Fibroblast of lung (primary cell): ENCODE results near the gene PMFBP1. TPM values are rescaled to one million over a fixed set of nuclear protein-coding genes. Genes with fewer than 3 reads are reported as not detected.

Source experiments
- DNase-seq, 2 donors: peaks; one replicate each; pipeline versions ENCODE4 v3.0.0 to v3.0.0-alpha.2; 2010; ENCODE audit warnings: low read depth in 2 of 2
- H2AFZ ChIP-seq: 2 replicates; pipeline ENCODE4 v1.5.1; 2012; ENCODE audit warnings: low read length, control low read depth, inconsistent platforms
- H3K27ac ChIP-seq: 2 replicates; pipeline ENCODE4 v1.5.1; 2011; ENCODE audit warnings: low read length, control low read depth; ENCODE audit not compliant: insufficient read depth
- H3K27me3 ChIP-seq: 2 replicates; pipeline ENCODE4 v1.5.1; 2011; ENCODE audit warnings: mild to moderate bottlenecking, low read length; ENCODE audit not compliant: control insufficient read depth, insufficient read depth
- H3K36me3 ChIP-seq: 2 replicates; pipeline ENCODE4 v1.5.1; 2011; ENCODE audit warnings: low read length; ENCODE audit not compliant: control insufficient read depth, insufficient read depth
- H3K4me1 ChIP-seq: 2 replicates; pipeline ENCODE4 v1.5.1; 2011; ENCODE audit warnings: low read length; ENCODE audit not compliant: control insufficient read depth, insufficient read depth; ENCODE audit errors: extremely low read depth
- H3K4me2 ChIP-seq: 2 replicates; pipeline ENCODE4 v1.5.1; 2011; ENCODE audit warnings: low read length, control low read depth; ENCODE audit not compliant: insufficient read depth; ENCODE audit errors: extremely low read depth
- H3K4me3 ChIP-seq, 4 experiments: fragments of 200-600 bp in 1 of 4; sonication (generic) in 1 of 4; replicated peaks in 1 of 4; 2 replicates each; pipeline ENCODE4 v1.5.1; 2011 to 2016; ENCODE audit warnings: low read length in 4 of 4, low read depth in 3 of 4, mild to moderate bottlenecking in 3 of 4, control low read depth in 2 of 4, inconsistent platforms in 1 of 4, mixed read lengths in 1 of 4; ENCODE audit not compliant: insufficient read depth in 1 of 4; ENCODE audit errors: control extremely low read depth in 1 of 4
- H3K79me2 ChIP-seq: 2 replicates; pipeline ENCODE4 v1.5.1; 2012; ENCODE audit warnings: mild to moderate bottlenecking, low read length, inconsistent platforms; ENCODE audit not compliant: control insufficient read depth, insufficient read depth
- H3K9ac ChIP-seq: 2 replicates; pipeline ENCODE4 v1.5.1; 2011; ENCODE audit warnings: mild to moderate bottlenecking, low read length, control low read depth; ENCODE audit not compliant: insufficient read depth
- H3K9me3 ChIP-seq: 2 replicates; pipeline ENCODE4 v1.5.1; 2012; ENCODE audit warnings: low read depth, low read length; ENCODE audit not compliant: control insufficient read depth, insufficient read depth
- H4K20me1 ChIP-seq: 2 replicates; pipeline ENCODE4 v1.5.1; 2011; ENCODE audit warnings: low read length; ENCODE audit not compliant: control insufficient read depth, insufficient read depth; ENCODE audit errors: extremely low read depth
- CTCF ChIP-seq, 2 donors: IDR thresholded peaks in 1 of 2; conservative IDR thresholded peaks in 1 of 2; 1 replicate in 1 of 2; 2 replicates in 1 of 2; pipeline ENCODE4 v1.5.1; 2011 to 2012; ENCODE audit warnings: low read length in 2 of 2, control low read depth in 1 of 2, inconsistent platforms in 1 of 2, low read depth in 1 of 2, mild to moderate bottlenecking in 1 of 2
- EZH2 ChIP-seq: IDR thresholded peaks from 2 replicates; pipeline ENCODE4 v1.5.1; 2012; ENCODE audit warnings: low read length, control low read depth, mild to moderate bottlenecking; ENCODE audit errors: missing control alignments
- polyA plus RNA-seq, 2 donors: library from polyadenylated mRNA; depleted of rRNA in 1 of 2; stranded (reverse) in 1 of 2; unstranded in 1 of 2; fragments of >200 nt; gene quantifications; 2 replicates each; pipeline ENCODE4 v1.2.1, GENCODE V29; 2011 to 2012; ENCODE audit warnings: missing spikeins in 1 of 2
- total RNA-seq: library from RNA; depleted of rRNA; stranded (reverse); fragments of >200 nt; gene quantifications from 2 replicates; pipeline ENCODE4 v1.2.1, GENCODE V29; 2014

The PMFBP1 gene
- total and polyA plus RNA-seq, 2 donors (not counting 1 experiment from before 2014, with no cell fraction given), result 0.12 to 0.17 TPM

- no peak overlapping the region for H2AFZ ChIP-seq
- H3K27ac ChIP-seq, result no peak overlapping the region
- no peak for DNase-seq
- H3K4me1 ChIP-seq, result no peaks in the 10 kb centered on the region
- H3K9ac ChIP-seq, result no peak overlapping the region
- H3K4me2 ChIP-seq, result no peak overlapping the region
- no peaks in the 10 kb centered on the region for H3K27me3 ChIP-seq
- H3K4me3 ChIP-seq, result no peak overlapping the region
- H3K36me3 ChIP-seq, result no peaks in the 10 kb centered on the region
- H3K79me2 ChIP-seq, result no peaks in the 10 kb centered on the region
- H4K20me1 ChIP-seq, result no peaks in the 10 kb centered on the region
- no peaks in the 10 kb centered on the region for H3K9me3 ChIP-seq
- TF ChIP-seq CTCF (conservative IDR thresholded peaks at IDR 0.05 in 1 of 2, IDR thresholded peaks at IDR 0.05 in 1 of 2; ENCODE audit: low read depth in 1 of 2, low read length in 2 of 2), result no peak
- TF ChIP-seq EZH2, result no peak
These were observed 39.2 kb downstream of the PMFBP1 start for GRCh38 chr16:72132726-72133125.

GRCh38 chr16:72131036-72131435 lies 40.9 kb downstream of the PMFBP1 start:
- H3K4me2 ChIP-seq, result no peak overlapping the region
- no peak overlapping the region for H2AFZ ChIP-seq
- DNase-seq, result peak in 1 of 2 donors; percentile 73
- no peaks in the 10 kb centered on the region for H3K36me3 ChIP-seq
- no peaks in the 10 kb centered on the region for H3K9me3 ChIP-seq
- H3K4me3 ChIP-seq, result no peak overlapping the region
- H3K9ac ChIP-seq, result no peak overlapping the region
- TF ChIP-seq EZH2 (no peak), CTCF (conservative IDR thresholded peaks at IDR 0.05 in 1 of 2, IDR thresholded peaks at IDR 0.05 in 1 of 2; ENCODE audit: low read depth in 1 of 2, low read length in 2 of 2) (no peak)
- no peaks in the 10 kb centered on the region for H3K4me1 ChIP-seq
- no peaks in the 10 kb centered on the region for H3K27me3 ChIP-seq
- no peak overlapping the region for H3K27ac ChIP-seq
- H4K20me1 ChIP-seq, result no peaks in the 10 kb centered on the region
- no peaks in the 10 kb centered on the region for H3K79me2 ChIP-seq

GRCh38 chr16:72129976-72130656 lies 41.8 kb downstream of the PMFBP1 start:
- no peaks in the 10 kb centered on the region for H4K20me1 ChIP-seq
- no peaks in the 10 kb centered on the region for H3K9me3 ChIP-seq
- H3K4me3 ChIP-seq, result no peak overlapping the region
- H3K36me3 ChIP-seq, result no peaks in the 10 kb centered on the region
- peaks cover 1% of the 10 kb centered on the region for H3K4me1 ChIP-seq
- H2AFZ ChIP-seq, result no peak overlapping the region
- H3K27ac ChIP-seq, result no peak overlapping the region
- H3K27me3 ChIP-seq, result no peaks in the 10 kb centered on the region
- H3K4me2 ChIP-seq, result no peak overlapping the region
- H3K79me2 ChIP-seq, result no peaks in the 10 kb centered on the region
- no peak for DNase-seq
- no peak overlapping the region for H3K9ac ChIP-seq
- no peak for TF ChIP-seq EZH2
- TF ChIP-seq CTCF (conservative IDR thresholded peaks at IDR 0.05 in 1 of 2, IDR thresholded peaks at IDR 0.05 in 1 of 2; ENCODE audit: low read depth in 1 of 2, low read length in 2 of 2), result no peak
